Epithelial cell of prostate (primary cell): ENCODE results near the gene ZNF618.
"Not testable (repeated sequence)": the region's sequence is repeated elsewhere in the genome, so short reads cannot be mapped to it uniquely, and the experiment has no call there.

Experiments used
- DNase-seq: peaks from one replicate; pipeline ENCODE4 v3.0.0-alpha.2; 2011; ENCODE audit warnings: low read depth, low spot score
- H3K27ac ChIP-seq: fragments of 450-650 bp; 2 replicates; pipeline ENCODE4 v1.5.1; 2017; ENCODE audit warnings: mild to moderate bottlenecking

Gene ZNF618

GRCh38 chr9:113996531-113997001 is 120.5 kb downstream of the ZNF618 start:
- no peak overlapping the region for H3K27ac ChIP-seq
- DNase-seq = no peak

DNA sequence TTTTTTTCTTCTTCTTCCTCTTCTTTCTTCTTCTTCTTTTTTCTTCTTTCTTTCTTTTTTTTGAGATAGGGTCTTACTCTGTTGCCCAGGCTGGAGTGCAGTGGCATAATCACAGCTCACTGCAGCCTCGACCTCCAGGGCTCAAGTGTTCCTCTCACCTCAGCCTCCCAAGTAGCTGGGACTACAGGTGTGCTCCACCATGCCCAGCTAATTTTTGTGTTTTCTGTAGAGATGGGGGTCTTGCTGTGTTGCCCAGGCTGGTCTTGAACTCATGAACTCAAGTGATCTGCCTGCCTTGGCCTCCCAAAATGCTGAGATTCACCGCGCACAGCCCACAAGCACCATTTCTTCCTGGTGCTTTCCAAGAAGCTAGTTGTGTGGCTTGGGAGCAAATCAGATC is 121.0 kb downstream of the ZNF618 start:
- not testable (repeated sequence) for H3K27ac ChIP-seq, DNase-seq

GRCh38 chr9:113997610-113998009 is 121.5 kb downstream of the ZNF618 start:
- H3K27ac ChIP-seq = no peak overlapping the region
- DNase-seq = no peak

DNA sequence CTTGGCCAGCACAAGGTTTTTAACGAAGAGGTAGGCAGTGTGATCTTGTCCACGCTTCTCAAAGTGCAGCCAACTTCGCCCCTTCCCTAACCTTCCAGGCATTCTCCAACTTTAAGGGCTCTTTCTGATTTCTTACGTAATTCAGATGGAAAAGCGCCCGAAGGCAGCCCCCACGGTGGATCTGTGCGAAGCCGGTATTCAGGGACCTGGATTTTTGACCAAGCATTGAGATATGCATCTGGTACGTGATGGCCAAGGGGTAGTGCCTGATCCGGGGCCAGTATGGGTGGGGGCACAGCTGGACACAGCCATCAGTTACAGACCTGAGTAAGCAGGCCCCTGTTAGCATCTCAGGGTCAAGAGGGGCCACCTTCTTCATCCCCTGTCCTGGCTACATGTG is 122.0 kb downstream of the ZNF618 start:
- no peak for DNase-seq
- H3K27ac ChIP-seq = no peak overlapping the region

GRCh38 chr9:113998525-113999255 is 122.6 kb downstream of the ZNF618 start:
- H3K27ac ChIP-seq = no peak overlapping the region
- DNase-seq = no peak

DNA sequence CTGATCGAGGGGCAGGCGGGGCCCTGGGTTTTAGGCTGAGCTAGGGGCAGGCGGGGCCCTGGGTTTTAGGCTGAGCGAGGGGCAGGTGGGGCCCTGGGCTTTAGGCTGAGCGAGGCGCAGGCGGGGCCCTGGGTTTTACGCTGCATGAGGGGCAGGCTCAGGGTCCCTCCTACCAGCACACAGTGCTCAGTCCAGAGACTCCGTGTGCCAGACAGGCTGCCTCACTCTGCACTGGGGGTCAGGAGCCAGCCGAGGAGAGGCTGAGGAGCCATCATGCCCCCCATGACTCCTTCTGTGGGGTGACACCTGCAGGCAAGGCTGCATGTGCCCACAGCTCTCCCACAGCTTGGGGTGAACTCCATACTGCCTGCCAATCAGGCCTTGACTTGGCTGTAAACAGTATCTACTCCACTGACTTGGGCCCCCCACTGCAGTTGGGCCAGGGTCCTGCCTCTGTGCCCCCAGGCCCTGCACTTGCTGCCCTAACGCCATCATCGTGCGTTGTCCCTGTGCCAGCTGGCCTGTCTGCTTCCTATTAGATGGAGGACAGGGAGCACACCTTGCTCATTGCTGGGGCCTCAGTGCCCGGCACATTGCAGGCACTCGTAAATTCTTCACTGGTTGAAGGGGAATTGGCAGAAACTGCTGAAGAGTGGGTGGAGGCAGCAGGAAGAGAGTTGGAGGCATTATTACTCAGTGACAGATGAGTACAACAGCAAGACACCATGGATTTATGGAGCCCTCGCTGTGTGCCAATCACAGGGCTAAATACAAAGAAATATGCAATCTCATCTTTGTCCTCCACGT is 123.3 kb downstream of the ZNF618 start:
- no peak overlapping the region for H3K27ac ChIP-seq
- DNase-seq = peak; percentile 29

- no peak for DNase-seq
- H3K27ac ChIP-seq = no peak overlapping the region
These were observed 124.0 kb downstream of the ZNF618 start for GRCh38 chr9:114000063-114000454.

DNA sequence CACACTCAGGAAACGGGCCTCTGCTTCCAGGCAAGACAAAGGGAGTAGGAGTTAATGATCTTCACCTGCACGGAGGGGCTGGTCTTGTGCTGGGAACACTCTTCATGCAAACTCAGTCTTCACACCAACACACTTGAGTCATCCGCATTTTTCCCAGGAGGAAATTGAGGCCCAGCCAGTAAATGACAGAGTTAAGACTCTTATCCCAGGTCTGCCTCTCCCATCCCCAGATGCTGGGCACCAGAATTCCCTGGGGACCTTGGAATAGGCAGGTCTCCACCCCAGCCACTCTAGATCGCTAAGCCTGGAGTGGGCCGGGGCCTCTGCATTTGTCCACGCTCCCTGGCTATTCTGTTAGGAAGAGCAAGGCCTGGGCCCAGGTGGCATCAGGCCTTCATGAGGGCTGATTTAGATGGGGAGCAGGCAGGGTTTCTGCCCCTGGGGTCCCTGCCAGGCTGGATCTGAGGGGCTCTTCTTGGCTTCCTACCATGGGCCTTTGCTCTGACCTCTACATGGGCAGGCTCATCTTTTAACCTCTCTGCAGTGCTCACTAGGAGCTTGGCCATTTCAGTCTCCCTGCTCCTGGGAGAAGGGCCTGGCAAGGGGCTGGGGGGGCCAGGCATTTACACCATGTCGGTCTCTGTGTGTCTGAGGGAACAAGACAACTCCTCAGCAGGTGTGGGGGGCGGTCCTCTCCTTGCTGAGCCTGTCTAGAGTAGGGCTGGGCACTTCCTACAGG is 124.7 kb downstream of the ZNF618 start:
- no peak for DNase-seq
- H3K27ac ChIP-seq = no peak overlapping the region

- no peak for DNase-seq
- no peak overlapping the region for H3K27ac ChIP-seq
These were observed 125.2 kb downstream of the ZNF618 start for GRCh38 chr9:114001410-114001685.

DNA sequence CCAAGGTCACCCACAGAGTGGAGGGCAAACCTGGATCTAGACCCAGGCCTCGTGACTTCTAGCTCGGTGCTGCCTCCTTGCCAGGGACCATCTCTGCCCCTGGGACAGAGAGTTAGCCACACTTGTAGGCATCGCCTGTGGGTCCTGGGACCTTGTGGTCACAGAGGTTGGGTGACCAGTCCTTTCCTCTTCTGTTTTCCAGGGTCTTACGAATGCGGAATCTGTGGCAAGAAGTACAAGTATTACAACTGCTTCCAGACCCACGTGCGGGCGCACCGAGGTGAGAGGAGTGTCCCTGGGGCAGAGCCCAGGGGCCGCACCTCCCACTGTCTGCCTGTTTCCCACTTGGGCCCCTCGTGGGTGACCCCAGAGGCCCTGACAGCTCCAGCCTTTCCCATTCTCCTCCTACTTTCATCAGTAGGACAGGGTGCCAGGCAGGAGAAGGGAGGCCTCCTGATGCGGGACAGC is 125.7 kb downstream of the ZNF618 start:
- DNase-seq = no peak
- no peak overlapping the region for H3K27ac ChIP-seq

- no peak for DNase-seq
- no peak overlapping the region for H3K27ac ChIP-seq
These were observed 126.3 kb downstream of the ZNF618 start for GRCh38 chr9:114002271-114002985.

DNA sequence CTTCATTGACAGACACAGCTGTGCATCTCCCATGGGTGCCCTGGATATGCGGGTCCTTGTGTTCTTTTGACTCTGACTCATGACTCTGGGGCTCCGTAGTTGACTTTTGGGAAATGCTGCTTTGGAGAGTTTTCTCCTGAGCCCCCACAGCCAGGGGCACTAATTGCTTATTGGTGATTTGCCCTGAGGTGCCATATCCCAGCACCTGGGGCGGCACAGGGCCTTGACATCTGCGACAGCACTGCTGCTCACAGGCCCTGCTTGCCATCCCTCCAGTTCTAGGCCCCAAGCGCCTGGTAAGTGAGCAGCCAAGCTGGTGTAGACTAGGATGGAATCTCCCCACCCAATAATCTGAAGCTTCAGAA is 126.9 kb downstream of the ZNF618 start:
- no peak overlapping the region for H3K27ac ChIP-seq
- DNase-seq = no peak

DNA sequence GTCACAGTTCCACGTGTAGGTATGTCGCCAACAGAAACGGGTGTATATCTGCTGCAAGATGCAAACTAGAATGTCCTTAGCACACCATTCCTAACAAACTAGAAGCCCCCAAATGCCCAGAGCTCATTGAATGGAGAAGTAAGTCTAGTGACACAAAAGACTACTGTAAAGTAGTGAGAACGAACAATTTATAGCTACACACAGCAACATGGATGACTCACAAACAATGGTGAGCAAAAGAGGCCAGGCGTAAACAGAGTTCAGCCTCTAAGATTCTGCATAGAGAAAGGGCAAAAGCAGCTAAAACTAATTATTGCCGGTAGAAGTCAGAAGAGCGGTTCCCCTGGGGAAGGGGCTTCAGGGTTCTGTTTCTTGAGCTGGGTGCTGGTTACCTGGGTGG is 127.2 kb downstream of the ZNF618 start:
- DNase-seq = no peak
- no peak overlapping the region for H3K27ac ChIP-seq

DNA sequence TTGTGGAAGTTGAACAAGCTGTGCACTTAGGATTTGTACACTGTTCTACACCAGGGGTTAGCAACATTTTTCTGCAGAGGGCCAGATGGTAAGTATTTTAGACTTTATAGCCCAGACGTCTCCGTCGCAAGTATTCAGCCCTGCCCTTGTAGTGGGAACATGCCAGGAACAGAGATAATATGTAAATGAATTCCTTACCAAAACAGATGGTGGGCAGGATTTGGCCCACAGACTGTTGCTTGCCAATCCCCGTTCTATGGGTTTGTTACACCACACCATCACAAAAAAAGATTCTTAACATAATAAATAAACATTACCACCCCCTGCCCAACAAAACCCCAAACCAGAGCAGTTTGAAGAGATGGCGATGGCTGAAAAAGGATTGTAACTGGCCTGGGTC is 127.6 kb downstream of the ZNF618 start:
- no peak for DNase-seq
- H3K27ac ChIP-seq = no peak overlapping the region

- H3K27ac ChIP-seq = no peak overlapping the region
These were observed 128.2 kb downstream of the ZNF618 start for GRCh38 chr9:114004221-114004716.

GRCh38 chr9:114005371-114006154 is 129.5 kb downstream of the ZNF618 start:
- DNase-seq = no peak

More at GRCh38 chr9:114004221-114004716, 128.2 kb downstream of the ZNF618 start:
- no peak for DNase-seq

DNA sequence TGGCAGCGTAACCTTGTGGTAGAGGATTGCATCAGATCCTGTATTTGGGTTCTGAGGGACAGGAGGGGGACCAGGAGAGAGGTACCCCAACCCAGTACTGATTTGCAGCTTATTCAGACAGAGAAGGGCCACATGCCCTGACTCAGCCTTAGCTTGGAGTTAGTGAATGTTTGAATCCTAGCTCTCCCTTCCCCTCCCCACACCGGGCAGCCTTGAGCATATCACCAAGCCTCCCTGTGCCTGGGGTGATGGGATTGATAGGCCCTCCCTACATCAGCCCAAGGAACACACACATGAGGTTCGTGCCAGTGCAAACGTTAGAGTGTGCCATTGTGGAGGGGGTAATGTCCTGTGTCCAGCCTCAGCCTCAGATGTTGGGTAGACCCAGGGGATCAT is 130.0 kb downstream of the ZNF618 start:
- no peak overlapping the region for H3K27ac ChIP-seq
- no peak for DNase-seq

More at GRCh38 chr9:114005371-114006154, 129.5 kb downstream of the ZNF618 start:
- H3K27ac ChIP-seq = no peak overlapping the region

DNA sequence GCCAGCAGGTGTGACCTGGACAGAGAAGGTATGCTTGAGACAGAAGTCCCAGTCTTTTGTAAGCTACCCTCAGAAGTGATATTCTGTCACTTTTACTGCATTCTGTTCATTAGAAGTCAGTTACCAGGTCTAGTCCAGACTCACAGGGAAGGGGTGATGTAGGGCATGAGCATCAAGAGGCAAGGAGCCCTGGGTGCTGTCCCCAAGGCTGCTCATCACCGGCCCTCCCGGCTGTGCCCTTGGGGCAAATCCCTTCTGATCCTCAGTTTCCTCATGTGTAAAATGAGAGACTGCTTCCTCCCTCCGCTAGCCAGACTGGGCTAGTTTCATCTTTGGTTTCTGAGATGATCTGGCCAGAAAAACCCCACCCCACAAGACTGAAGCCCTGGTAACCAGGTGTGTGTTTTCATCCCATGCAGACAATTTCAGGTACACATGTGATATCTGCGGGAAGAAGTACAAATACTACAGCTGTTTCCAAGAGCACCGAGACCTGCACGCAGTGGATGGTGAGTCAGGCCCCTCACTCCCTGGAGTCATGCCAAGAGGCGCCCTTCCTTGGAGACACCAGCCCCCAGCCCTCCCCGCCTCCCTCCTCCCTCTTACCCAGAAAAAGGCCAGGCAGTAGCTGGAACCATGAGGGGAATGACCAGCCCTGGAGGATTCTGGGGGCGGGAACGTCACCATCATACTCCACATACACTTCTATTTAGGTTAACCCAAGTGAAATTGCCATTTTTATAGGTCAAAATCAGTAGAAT is 131.0 kb downstream of the ZNF618 start:
- DNase-seq = no peak
- no peak overlapping the region for H3K27ac ChIP-seq
